GM12874 (cell line): ENCODE results near the gene DLEC1.

Experiments
- CTCF ChIP-seq: IDR thresholded peaks from 2 replicates; pipeline ENCODE4 v1.5.1; 2011; ENCODE audit warnings: low read depth, mild to moderate bottlenecking, control low read depth, low read length, moderate library complexity; ENCODE audit not compliant: insufficient read depth

The DLEC1 gene

DNA sequence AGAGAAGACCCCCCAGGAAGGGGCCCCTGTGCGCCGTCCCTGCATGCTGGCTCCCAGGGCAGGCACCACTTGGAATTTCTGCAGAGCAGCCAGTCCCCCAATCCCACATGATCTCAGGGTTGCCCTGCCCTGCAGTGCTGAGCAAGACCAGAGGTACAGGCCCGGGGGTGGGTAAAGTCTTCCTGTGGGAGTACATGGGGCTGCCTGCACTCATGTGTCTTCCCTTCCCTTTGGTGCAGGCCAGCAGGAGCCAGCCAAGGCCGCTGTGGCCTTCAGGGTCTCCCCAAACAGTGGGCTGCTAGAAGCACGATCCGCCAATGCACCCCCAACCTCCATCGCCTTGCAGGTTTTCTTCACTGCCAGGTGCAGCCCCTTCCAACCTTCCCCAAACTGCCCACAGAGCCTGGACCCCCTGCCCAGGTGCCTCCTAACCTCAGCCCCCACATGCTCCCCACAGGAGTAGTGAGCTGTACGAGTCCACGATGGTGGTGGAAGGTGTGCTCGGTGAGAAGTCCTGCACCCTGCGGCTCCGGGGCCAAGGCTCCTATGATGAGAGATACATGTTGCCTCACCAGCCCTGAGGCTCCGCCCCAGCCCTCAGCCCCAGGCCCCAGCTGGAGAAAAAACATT is 82.9 kb downstream of the DLEC1 start:
- TF ChIP-seq CTCF = no peak

- no peak for TF ChIP-seq CTCF
Measured at GRCh38 chr3:38122712-38123290, 83.8 kb downstream of the DLEC1 start.

- TF ChIP-seq CTCF = no peak
Measured at GRCh38 chr3:38124324-38125122, 85.5 kb downstream of the DLEC1 start.

GRCh38 chr3:38125305-38126120 is 86.5 kb downstream of the DLEC1 start:
- TF ChIP-seq CTCF = no peak

DNA sequence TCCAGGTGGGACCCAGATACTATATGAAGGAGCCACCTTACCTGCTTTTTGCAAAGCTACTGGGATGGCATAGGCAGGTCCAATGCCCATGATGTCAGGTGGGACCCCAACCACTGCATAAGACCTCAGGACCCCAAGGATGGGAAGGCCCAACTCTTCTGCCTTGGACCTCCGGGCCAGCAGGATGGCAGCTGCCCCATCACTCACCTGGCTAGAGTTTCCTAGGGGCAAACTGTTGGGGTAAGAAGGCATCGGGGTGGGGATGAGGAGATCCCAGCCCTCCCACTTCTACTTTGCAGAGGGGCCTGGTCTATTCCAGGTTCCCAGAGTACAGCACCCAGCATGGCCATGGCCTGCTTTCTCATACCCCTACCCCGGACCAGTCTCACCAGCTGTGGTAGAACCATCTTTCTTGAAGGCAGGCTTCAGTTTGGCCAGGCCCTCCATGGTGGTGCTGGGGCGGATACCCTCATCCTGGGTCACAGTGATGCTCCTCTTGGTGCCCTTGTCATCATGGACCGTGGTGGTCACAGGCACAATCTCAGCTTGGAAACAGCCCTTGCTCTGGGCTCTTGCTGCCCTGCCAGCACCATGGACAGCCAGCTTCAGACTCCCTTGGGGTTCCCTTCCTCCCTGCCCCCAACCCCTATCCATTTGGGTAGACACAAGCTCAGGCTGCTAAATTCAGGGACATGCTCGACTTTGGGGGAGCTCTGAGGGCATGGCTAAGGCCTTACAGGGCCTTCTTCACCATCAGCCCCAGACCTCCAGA is 87.3 kb downstream of the DLEC1 start:
- TF ChIP-seq CTCF = no peak

DNA sequence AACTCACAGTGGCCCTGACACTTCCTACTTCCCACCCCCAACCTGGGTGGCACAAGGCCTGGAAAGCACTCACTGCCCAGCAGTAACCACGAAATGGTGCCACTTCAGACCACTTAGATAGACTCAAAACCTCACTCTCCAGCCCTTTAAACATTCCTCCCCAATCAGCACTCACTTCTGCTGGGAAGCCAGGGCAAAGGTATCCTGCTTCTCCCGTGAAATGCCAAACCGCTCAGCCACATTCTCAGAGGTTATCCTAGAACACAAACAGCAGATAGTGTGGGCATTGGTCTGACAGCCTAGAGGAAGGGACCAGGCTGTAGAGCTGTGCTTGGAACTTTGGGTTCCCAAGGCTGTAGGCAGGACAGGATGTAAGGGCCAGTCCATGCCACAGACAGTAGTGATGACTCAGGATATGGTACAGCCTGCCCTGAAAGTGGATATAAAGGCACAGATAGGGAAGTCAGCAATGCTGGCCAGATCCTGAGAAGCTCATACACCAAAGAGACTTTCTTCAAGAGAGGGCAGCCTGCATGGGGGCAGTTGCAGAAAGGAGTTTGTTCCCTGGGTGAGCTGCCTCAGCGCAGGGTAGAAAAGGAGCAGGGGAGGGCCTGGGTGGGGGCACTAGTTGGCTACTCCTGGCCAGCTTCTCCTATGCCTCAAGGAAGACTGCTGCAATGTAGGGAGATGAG is 88.7 kb downstream of the DLEC1 start:
- no peak for TF ChIP-seq CTCF
